HUES64 (cell line): ENCODE data around the gene VDR.

Source experiments
- H3K27ac ChIP-seq: 2 replicates; pipeline ENCODE4 v1.7.0; 2013; ENCODE audit warnings: low read depth, low read length, inconsistent platforms
- H3K27me3 ChIP-seq: 2 replicates; pipeline ENCODE4 v1.6.1; 2013; ENCODE audit warnings: mild to moderate bottlenecking, low read length; ENCODE audit not compliant: insufficient read depth
- H3K36me3 ChIP-seq: 2 replicates; pipeline ENCODE4 v1.6.1; 2013; ENCODE audit warnings: mild to moderate bottlenecking, low read length; ENCODE audit not compliant: insufficient read depth
- H3K4me1 ChIP-seq: 2 replicates; pipeline ENCODE4 v1.6.1; 2013; ENCODE audit warnings: mild to moderate bottlenecking, low read length, moderate library complexity; ENCODE audit not compliant: insufficient read depth
- H3K4me3 ChIP-seq: 2 replicates; pipeline ENCODE4 v1.5.1; 2013; ENCODE audit warnings: mild to moderate bottlenecking, low read length, moderate library complexity
- H3K9ac ChIP-seq: 2 replicates; pipeline ENCODE4 v1.6.1; 2013; ENCODE audit warnings: mild to moderate bottlenecking, low read depth, low read length
- H3K9me3 ChIP-seq: 2 replicates; pipeline ENCODE4 v1.6.1; 2013; ENCODE audit warnings: low read depth, low read length; ENCODE audit not compliant: insufficient read depth
- WGBS: fragments of 150-250, 120-280 bp; methylation state at CpG from one replicate; pipeline ENCODE4 v1.1.7; 2013; ENCODE audit warnings: missing lambda C conversion rate; 5-methylcytosine and 5-hydroxymethylcytosine counted together

VDR gene

DNA sequence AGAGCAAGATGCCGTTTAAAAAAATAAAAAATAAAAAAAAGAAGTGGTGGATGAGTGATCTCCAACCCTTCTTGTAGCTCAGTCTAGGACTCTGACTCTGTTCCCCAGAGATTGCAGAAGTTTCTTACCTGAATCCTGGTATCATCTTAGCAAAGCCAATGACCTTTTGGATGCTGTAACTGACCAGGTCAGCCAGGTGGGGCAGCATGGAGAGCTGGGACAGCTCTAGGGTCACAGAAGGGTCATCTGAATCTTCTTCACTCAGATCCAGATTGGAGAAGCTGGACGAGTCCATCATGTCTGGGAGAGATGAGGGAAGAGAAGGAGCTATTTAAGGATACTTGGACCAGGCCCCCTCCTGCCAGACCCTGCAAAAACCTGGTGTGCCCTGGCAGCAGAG is 49.3 kb downstream of the VDR start:
- 87% methylated on average over 2 of the region's 2 CpGs for WGBS
- Histone ChIP-seq H3K9me3 (no peaks in the 10 kb centered on the region), H3K4me3 (no peak overlapping the region), H3K4me1 (no peaks in the 10 kb centered on the region), H3K36me3 (no peaks in the 10 kb centered on the region), H3K27ac (no peak overlapping the region), H3K27me3 (peaks cover 3% of the 10 kb centered on the region; the same call in 1 of the 2 replicates), H3K9ac (no peak overlapping the region)

DNA sequence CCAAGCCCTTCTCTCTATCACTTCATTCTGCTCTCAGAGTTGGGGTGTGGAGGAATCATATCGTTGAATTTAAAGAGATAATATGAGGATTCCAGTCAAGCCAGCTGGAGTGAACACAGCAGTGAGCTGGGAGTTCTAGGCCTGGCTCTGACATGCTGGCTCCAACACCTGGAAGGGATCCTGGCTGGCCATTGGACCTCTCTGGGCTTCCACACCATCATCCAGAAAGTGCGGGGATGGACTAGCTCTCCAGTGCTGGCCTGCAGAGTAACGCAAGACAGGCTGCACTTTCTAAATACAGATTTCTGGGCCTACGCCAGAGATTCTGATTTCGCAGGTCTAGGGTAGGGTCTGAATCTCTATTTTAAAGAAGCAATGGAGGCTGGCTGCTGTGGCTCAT is 50.3 kb downstream of the VDR start:
- Histone ChIP-seq H3K4me3 (no peak overlapping the region), H3K4me1 (no peaks in the 10 kb centered on the region), H3K27ac (no peak overlapping the region), H3K9me3 (no peaks in the 10 kb centered on the region), H3K9ac (no peak overlapping the region), H3K27me3 (peaks cover 3% of the 10 kb centered on the region; the same call in 1 of the 2 replicates), H3K36me3 (no peaks in the 10 kb centered on the region)
- WGBS = 94% methylated on average over 5 of the region's 5 CpGs

GRCh38 chr12:47852096-47852571 is 52.7 kb downstream of the VDR start:
- Histone ChIP-seq H3K4me3 (no peak overlapping the region), H3K27ac (no peak overlapping the region), H3K36me3 (no peaks in the 10 kb centered on the region), H3K9me3 (no peaks in the 10 kb centered on the region), H3K9ac (no peak overlapping the region), H3K4me1 (no peaks in the 10 kb centered on the region), H3K27me3 (no peaks in the 10 kb centered on the region)
- 79% methylated on average over 10 of the region's 10 CpGs for WGBS

GRCh38 chr12:47851303-47851952 is 53.4 kb downstream of the VDR start:
- H3K4me3 ChIP-seq = no peak overlapping the region
- no peaks in the 10 kb centered on the region for H3K27me3 ChIP-seq
- no peak overlapping the region for H3K9ac ChIP-seq
- no peaks in the 10 kb centered on the region for H3K4me1 ChIP-seq
- H3K9me3 ChIP-seq = no peaks in the 10 kb centered on the region
- H3K27ac ChIP-seq = no peak overlapping the region
- 58% methylated on average over 3 of the region's 3 CpGs for WGBS
- H3K36me3 ChIP-seq = no peaks in the 10 kb centered on the region

DNA sequence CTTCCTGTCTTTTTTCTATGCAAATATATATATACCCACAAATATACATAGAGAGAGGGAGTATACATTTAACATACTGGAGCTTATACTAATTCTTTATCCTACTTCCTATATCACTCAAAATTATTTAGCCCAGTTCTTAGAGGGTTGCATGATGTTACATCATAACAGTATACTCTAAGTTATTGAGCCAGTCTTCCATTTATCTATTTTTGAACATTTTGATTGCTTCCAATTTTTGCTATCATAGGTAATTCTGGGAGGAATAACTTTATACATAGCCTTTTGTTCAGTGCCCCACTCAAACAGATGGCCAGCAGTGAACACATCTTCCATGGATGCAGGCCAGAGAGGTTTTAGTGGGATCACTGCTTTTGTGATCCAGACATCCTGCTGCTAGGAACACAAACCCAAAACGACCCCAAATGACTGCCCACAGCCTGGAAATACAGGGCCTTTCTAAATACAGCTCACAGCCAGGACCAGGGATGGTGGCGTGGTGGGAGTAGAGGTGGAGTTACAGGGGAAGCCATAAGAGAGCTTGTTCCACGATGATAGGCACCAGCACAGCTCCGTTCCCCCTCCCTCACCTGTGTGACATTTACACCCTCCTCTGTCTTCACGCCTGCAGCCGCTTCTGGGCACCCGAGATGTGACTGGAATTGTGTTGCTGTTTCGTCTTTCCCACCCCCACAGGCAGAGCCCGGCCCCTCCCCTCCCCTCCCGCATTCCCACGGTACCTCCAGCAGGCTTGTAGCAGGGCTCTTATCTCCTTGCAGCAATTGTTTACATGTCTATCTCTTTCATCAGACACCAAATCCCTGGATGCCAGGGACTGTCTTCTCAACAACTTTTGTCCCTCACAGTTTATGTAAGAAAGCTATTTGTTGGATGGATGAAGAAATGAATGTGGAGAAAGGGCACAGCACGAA is 54.4 kb downstream of the VDR start:
- WGBS = 24% methylated on average over 11 of the region's 12 CpGs
- Histone ChIP-seq H3K4me1 (no peaks in the 10 kb centered on the region), H3K27me3 (no peaks in the 10 kb centered on the region), H3K4me3 (no peak overlapping the region), H3K9me3 (no peaks in the 10 kb centered on the region), H3K36me3 (no peaks in the 10 kb centered on the region), H3K9ac (no peak overlapping the region), H3K27ac (no peak overlapping the region)

GRCh38 chr12:47849261-47849660 is 55.5 kb downstream of the VDR start:
- Histone ChIP-seq H3K27me3 (no peaks in the 10 kb centered on the region), H3K9me3 (no peaks in the 10 kb centered on the region), H3K36me3 (no peaks in the 10 kb centered on the region), H3K27ac (no peak overlapping the region), H3K4me3 (no peak overlapping the region), H3K9ac (no peak overlapping the region), H3K4me1 (0 out of 2 replicates have a peak, but pooled peaks cover 2% of the 10 kb centered on the region)
- 74% methylated on average over 5 of the region's 5 CpGs for WGBS

- 84% methylated on average over 5 of the region's 5 CpGs for WGBS
- no peaks in the 10 kb centered on the region for H3K36me3 ChIP-seq
- H3K27ac ChIP-seq = no peak overlapping the region
- no peaks in the 10 kb centered on the region for H3K27me3 ChIP-seq
- 0 out of 2 replicates have a peak, but pooled peaks cover 6% of the 10 kb centered on the region for H3K4me1 ChIP-seq
- no peak overlapping the region for H3K4me3 ChIP-seq
- H3K9me3 ChIP-seq = no peaks in the 10 kb centered on the region
- H3K9ac ChIP-seq = no peak overlapping the region
Observed at GRCh38 chr12:47848853-47849252, 55.9 kb downstream of the VDR start.

- Histone ChIP-seq H3K27me3 (no peaks in the 10 kb centered on the region), H3K4me3 (no peak overlapping the region), H3K4me1 (peaks cover 15% of the 10 kb centered on the region; the same call in 1 of the 2 replicates), H3K9me3 (no peaks in the 10 kb centered on the region), H3K27ac (no peak overlapping the region), H3K36me3 (no peaks in the 10 kb centered on the region), H3K9ac (no peak overlapping the region)
- 83% methylated on average over 14 of the region's 14 CpGs for WGBS
Observed at GRCh38 chr12:47846294-47846996, 58.3 kb downstream of the VDR start.

DNA sequence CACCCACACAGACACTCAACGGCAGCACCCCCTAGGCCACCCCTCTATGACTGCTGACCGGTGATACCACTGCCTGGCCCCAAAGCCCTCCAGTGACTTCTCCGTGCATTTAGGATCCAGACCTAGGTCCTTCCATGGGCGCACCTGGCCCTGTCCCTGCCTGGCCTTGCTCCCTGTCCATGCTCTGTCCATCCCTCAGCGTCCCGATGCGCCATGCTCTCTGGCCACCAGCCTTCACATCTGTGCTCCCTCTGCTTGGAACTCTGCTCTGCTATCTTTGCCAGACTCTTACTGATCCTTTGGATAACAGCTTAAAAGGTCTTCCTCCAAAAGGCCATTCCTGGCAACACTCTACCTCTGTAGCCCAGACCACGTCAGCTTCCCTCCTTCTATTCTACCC is 59.7 kb downstream of the VDR start:
- H3K9ac ChIP-seq = no peak overlapping the region
- peaks cover 15% of the 10 kb centered on the region; the same call in 1 of the 2 replicates for H3K4me1 ChIP-seq
- H3K9me3 ChIP-seq = no peaks in the 10 kb centered on the region
- H3K36me3 ChIP-seq = no peaks in the 10 kb centered on the region
- 94% methylated on average over 8 of the region's 8 CpGs for WGBS
- no peaks in the 10 kb centered on the region for H3K27me3 ChIP-seq
- no peak overlapping the region for H3K4me3 ChIP-seq
- H3K27ac ChIP-seq = no peak overlapping the region

- 90% methylated on average over 28 of the region's 28 CpGs for WGBS
- Histone ChIP-seq H3K4me1 (peaks cover 15% of the 10 kb centered on the region; the same call in 1 of the 2 replicates), H3K27ac (no peak overlapping the region), H3K4me3 (no peak overlapping the region), H3K9me3 (no peaks in the 10 kb centered on the region), H3K27me3 (no peaks in the 10 kb centered on the region), H3K9ac (no peak overlapping the region), H3K36me3 (no peaks in the 10 kb centered on the region)
Observed at GRCh38 chr12:47844264-47845019, 60.4 kb downstream of the VDR start.
